Measurements from ENCODE around the gene WWC2.

The WWC2 gene

GRCh38 chr4:183080372-183081115 lies 18.5 kb upstream of the WWC2 start:
- Histone ChIP-seq H3K9me3 (ENCODE audit: control insufficient read depth, low read length) (no peaks in the 10 kb centered on the region), H3K36me3 (ENCODE audit: control insufficient read depth, insufficient read depth, low read length) (no peaks in the 10 kb centered on the region), H3K27ac (no peak overlapping the region), H2AFZ (no peak overlapping the region), H3K27me3 (ENCODE audit: control insufficient read depth, insufficient read depth, low read length) (no peaks in the 10 kb centered on the region), H3K4me2 (ENCODE audit: low read length) (no peak overlapping the region), H3K4me1 (no peaks in the 10 kb centered on the region), H3K4me3 (ENCODE audit: low read depth, low read length) (no peak overlapping the region), H3K79me2 (no peaks in the 10 kb centered on the region), H3K9ac (no peak overlapping the region)
- TF ChIP-seq, protein P1, sequence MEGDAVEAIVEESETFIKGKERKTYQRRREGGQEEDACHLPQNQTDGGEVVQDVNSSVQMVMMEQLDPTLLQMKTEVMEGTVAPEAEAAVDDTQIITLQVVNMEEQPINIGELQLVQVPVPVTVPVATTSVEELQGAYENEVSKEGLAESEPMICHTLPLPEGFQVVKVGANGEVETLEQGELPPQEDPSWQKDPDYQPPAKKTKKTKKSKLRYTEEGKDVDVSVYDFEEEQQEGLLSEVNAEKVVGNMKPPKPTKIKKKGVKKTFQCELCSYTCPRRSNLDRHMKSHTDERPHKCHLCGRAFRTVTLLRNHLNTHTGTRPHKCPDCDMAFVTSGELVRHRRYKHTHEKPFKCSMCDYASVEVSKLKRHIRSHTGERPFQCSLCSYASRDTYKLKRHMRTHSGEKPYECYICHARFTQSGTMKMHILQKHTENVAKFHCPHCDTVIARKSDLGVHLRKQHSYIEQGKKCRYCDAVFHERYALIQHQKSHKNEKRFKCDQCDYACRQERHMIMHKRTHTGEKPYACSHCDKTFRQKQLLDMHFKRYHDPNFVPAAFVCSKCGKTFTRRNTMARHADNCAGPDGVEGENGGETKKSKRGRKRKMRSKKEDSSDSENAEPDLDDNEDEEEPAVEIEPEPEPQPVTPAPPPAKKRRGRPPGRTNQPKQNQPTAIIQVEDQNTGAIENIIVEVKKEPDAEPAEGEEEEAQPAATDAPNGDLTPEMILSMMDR (IDR thresholded peaks at IDR 0.05) = no peak

DNA sequence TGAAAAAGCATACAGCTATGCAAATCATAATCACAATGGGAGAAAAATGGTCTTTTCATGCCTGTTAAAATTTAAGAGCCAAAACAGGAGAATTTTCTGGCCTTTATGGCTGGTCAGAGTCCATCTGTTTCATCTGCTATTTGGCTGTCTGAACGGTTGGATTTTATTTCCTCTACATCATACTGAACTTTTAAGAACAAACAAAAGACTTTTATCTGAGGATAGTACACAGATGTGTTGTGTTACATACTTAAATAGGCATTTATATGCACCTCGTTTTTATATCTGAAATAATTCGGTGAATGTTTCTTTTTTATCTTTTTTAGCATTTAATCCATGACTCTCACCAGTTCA lies 18.0 kb upstream of the WWC2 start:
- H3K9ac ChIP-seq = no peak overlapping the region
- H3K9me3 ChIP-seq (ENCODE audit: control insufficient read depth, low read length) = no peaks in the 10 kb centered on the region
- H3K4me1 ChIP-seq = no peaks in the 10 kb centered on the region
- no peak overlapping the region for H3K27ac ChIP-seq
- H3K36me3 ChIP-seq (ENCODE audit: control insufficient read depth, insufficient read depth, low read length) = no peaks in the 10 kb centered on the region
- no peaks in the 10 kb centered on the region for H3K27me3 ChIP-seq (ENCODE audit: control insufficient read depth, insufficient read depth, low read length)
- H3K4me3 ChIP-seq (ENCODE audit: low read depth, low read length) = no peak overlapping the region
- no peaks in the 10 kb centered on the region for H3K79me2 ChIP-seq
- no peak overlapping the region for H3K4me2 ChIP-seq (ENCODE audit: low read length)
- TF ChIP-seq, protein P1 (IDR thresholded peaks at IDR 0.05) = no peak
- no peak overlapping the region for H2AFZ ChIP-seq

DNA sequence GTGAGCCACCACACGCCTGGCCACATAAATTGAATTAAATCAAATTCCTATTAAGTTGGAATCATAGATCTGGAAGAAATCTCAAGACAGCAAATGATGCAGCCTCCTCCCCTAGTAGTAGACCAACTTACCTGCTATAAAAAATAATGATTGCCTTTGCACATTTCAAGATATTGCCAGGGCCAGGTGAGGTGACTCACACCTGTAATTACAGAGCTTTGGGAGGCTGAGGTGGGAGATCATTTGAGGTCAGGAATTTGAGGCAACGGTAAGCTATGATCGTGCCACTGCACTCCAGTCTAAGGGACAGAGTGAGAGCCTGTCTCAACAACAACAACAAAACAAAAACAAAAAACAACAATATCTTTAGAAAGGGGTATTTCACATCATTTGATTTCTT lies 17.0 kb upstream of the WWC2 start:
- no peak overlapping the region for H3K9ac ChIP-seq
- H3K36me3 ChIP-seq (ENCODE audit: control insufficient read depth, insufficient read depth, low read length) = no peaks in the 10 kb centered on the region
- no peaks in the 10 kb centered on the region for H3K9me3 ChIP-seq (ENCODE audit: control insufficient read depth, low read length)
- H3K27me3 ChIP-seq (ENCODE audit: control insufficient read depth, insufficient read depth, low read length) = no peaks in the 10 kb centered on the region
- no peak overlapping the region for H3K4me2 ChIP-seq (ENCODE audit: low read length)
- H2AFZ ChIP-seq = no peak overlapping the region
- H3K79me2 ChIP-seq = no peaks in the 10 kb centered on the region
- no peaks in the 10 kb centered on the region for H3K4me1 ChIP-seq
- TF ChIP-seq, protein P1 (IDR thresholded peaks at IDR 0.05) = no peak
- H3K27ac ChIP-seq = no peak overlapping the region
- H3K4me3 ChIP-seq (ENCODE audit: low read depth, low read length) = no peak overlapping the region

- Histone ChIP-seq H3K36me3 (ENCODE audit: control insufficient read depth, insufficient read depth, low read length) (no peaks in the 10 kb centered on the region), H3K4me2 (ENCODE audit: low read length) (no peak overlapping the region), H3K9me3 (ENCODE audit: control insufficient read depth, low read length) (no peaks in the 10 kb centered on the region), H2AFZ (peak overlapping the region; percentile 17), H3K27ac (no peak overlapping the region), H3K27me3 (ENCODE audit: control insufficient read depth, insufficient read depth, low read length) (no peaks in the 10 kb centered on the region), H3K9ac (no peak overlapping the region), H3K4me3 (ENCODE audit: low read depth, low read length) (no peak overlapping the region), H3K4me1 (no peaks in the 10 kb centered on the region), H3K79me2 (no peaks in the 10 kb centered on the region)
- TF ChIP-seq, protein P1 (IDR thresholded peaks at IDR 0.05) = no peak
Measured at GRCh38 chr4:183094393-183095198, 4.5 kb upstream of the WWC2 start.

Data from parathyroid adenoma (tissue), 2 donors.